ENCODE results near the gene HOXA6. TPM values are rescaled to one million over a fixed set of nuclear protein-coding genes. Genes with fewer than 3 reads are reported as not detected.

The HOXA6 gene
- total and polyA plus RNA-seq, 2 of the 4 experiments (the other 2 are of a cell fraction), result 1.4 to 1.8 TPM

- TF ChIP-seq SMC3 (IDR thresholded peaks at IDR 0.05; ENCODE audit: low read depth, low read length), result no peak
Observed at GRCh38 chr7:27191833-27192545, 44.4 kb upstream of the HOXA6 start (continued).

GRCh38 chr7:27191161-27191731 lies 43.7 kb upstream of the HOXA6 start:
- POLR2A ChIA-PET (ENCODE audit: unreplicated experiment), result no interaction called here
- 33% methylated on average over 1 of the region's 15 CpGs; no CpG with 5 or more reads in 1 of the 2 experiments for WGBS, 2 experiments (ENCODE audit: extremely low coverage in 2 of 2, insufficient read length in 1 of 2)
- no peak overlapping the region for H3K56ac ChIP-seq (ENCODE audit: extremely low read depth, insufficient read depth, low read length)
- TF ChIP-seq SMC3 (IDR thresholded peaks at IDR 0.05; ENCODE audit: low read depth, low read length) (no peak), POLR2A (IDR thresholded peaks at IDR 0.05; ENCODE audit: low read depth, low read length) (no peak), MAFK (IDR thresholded peaks at IDR 0.05; ENCODE audit: low read depth, low read length) (no peak), USF2 (IDR thresholded peaks at IDR 0.05; ENCODE audit: low read depth, low read length) (no peak), RCOR1 (IDR thresholded peaks at IDR 0.05; ENCODE audit: insufficient replicate concordance, low read length) (no peak), ELK1 (IDR thresholded peaks at IDR 0.05; ENCODE audit: borderline replicate concordance, low read depth, low read length) (no peak), RAD21 (IDR thresholded peaks at IDR 0.05; ENCODE audit: low read length) (no peak), NFE2L2 (IDR thresholded peaks at IDR 0.05; ENCODE audit: low read depth, low read length) (no peak), MXI1 (IDR thresholded peaks at IDR 0.05; ENCODE audit: borderline replicate concordance, low read depth, low read length) (no peak), FOS (IDR thresholded peaks at IDR 0.05; ENCODE audit: low read depth, low read length) (no peak), CHD1 (IDR thresholded peaks at IDR 0.05; ENCODE audit: low read depth, low read length) (no peak), CTCF (conservative IDR thresholded peaks at IDR 0.05; ENCODE audit: low read depth, low read length) (no peak)

More at GRCh38 chr7:27191161-27191731, 43.7 kb upstream of the HOXA6 start:
- H3K4ac ChIP-seq (ENCODE audit: low read depth, low read length), result no peak overlapping the region
- H2AK9ac ChIP-seq (replicated peaks; ENCODE audit: low read depth, low read length, poor library complexity), result no peak overlapping the region
- CTCF ChIA-PET, result interaction anchor here (0.7 kb wide), 1 partner anchor 1048 kb away, joined by 3 read pairs; no protein-coding TSS in a partner anchor
- dilution Hi-C loops (cut with HindIII; ENCODE audit: low sequenced_read_pairs, unreplicated experiment), result no loop called here
- peaks cover 92% of the 10 kb centered on the region for H3K27me3 ChIP-seq (ENCODE audit: control insufficient read depth, insufficient read depth, low read length)
- no peak overlapping the region for H3K18ac ChIP-seq (ENCODE audit: low read depth, low read length)
- peaks cover 16% of the 10 kb centered on the region; the same call in 1 of the 2 replicates for H3K9me3 ChIP-seq (ENCODE audit: control insufficient read depth, insufficient read depth, low read length)
- H4K91ac ChIP-seq (ENCODE audit: insufficient read depth, low read depth, low read length), result no peak overlapping the region
- H3K23ac ChIP-seq (ENCODE audit: low read depth, low read length), result no peak overlapping the region
- H4K20me1 ChIP-seq (ENCODE audit: insufficient read depth, low read length), result peaks cover 10% of the 10 kb centered on the region; the same call in 1 of the 2 replicates
- H3K9ac ChIP-seq (ENCODE audit: low read depth, low read length), result no peak overlapping the region
- in situ Hi-C loops (cut with MboI; ENCODE audit: low sequenced_read_pairs), result loop anchor here (10.0 kb wide), 1 partner anchor 884 kb away; no protein-coding TSS in a partner anchor
- H3K36me3 ChIP-seq (ENCODE audit: control insufficient read depth, insufficient read depth, low read length), result no peaks in the 10 kb centered on the region
- no peaks in the 10 kb centered on the region for H3K79me1 ChIP-seq (ENCODE audit: low read depth in 1 of 2, low read length in 2 of 2)
- no peak overlapping the region for H2BK20ac ChIP-seq (ENCODE audit: low read depth, low read length)
- no peak overlapping the region for H4K5ac ChIP-seq (ENCODE audit: low read depth, low read length)
- peaks cover 1% of the 10 kb centered on the region; the same call in 1 of the 2 replicates for H3K4me1 ChIP-seq (ENCODE audit: control insufficient read depth, insufficient read depth, low read length)
- DNase-seq (no peak), ATAC-seq (ENCODE audit: low read depth) (no peak)
- H3K27ac ChIP-seq (ENCODE audit: insufficient read depth, low read length), result no peak overlapping the region
- no TSS peak for BruUV-seq (replicated peaks)
- no peak overlapping the region for H2BK15ac ChIP-seq (ENCODE audit: low read depth, low read length)
- H3K9me1 ChIP-seq (ENCODE audit: insufficient read depth, low read length), result no peaks in the 10 kb centered on the region
- H2BK120ac ChIP-seq (ENCODE audit: low read depth, low read length), result no peak overlapping the region
- H2AK5ac ChIP-seq (ENCODE audit: low read depth, low read length), result no peak overlapping the region
- H2AFZ ChIP-seq (replicated peaks; ENCODE audit: low read length, poor library complexity), result no peak overlapping the region
- no peak overlapping the region for H3K4me2 ChIP-seq (ENCODE audit: low read depth, low read length)
- no peak overlapping the region for H3K4me3 ChIP-seq (ENCODE audit: insufficient read depth, low read depth, low read length)
- intact Hi-C loops (cut with micrococcal nuclease), result loop anchor here (10.0 kb wide), 4 partner anchors 554 to 1914 kb away; partner anchors contain the start of gene TAX1BP1
- H3K14ac ChIP-seq (replicated peaks; ENCODE audit: low read depth, low read length), result no peak overlapping the region
- no peak overlapping the region for H2BK5ac ChIP-seq (ENCODE audit: low read depth, low read length, poor library complexity, severe bottlenecking)
- no peak overlapping the region for H4K8ac ChIP-seq (ENCODE audit: low read depth in 2 of 2, low read length in 2 of 2)
